ENCODE data around the gene LAMA5.

The LAMA5 gene

DNA sequence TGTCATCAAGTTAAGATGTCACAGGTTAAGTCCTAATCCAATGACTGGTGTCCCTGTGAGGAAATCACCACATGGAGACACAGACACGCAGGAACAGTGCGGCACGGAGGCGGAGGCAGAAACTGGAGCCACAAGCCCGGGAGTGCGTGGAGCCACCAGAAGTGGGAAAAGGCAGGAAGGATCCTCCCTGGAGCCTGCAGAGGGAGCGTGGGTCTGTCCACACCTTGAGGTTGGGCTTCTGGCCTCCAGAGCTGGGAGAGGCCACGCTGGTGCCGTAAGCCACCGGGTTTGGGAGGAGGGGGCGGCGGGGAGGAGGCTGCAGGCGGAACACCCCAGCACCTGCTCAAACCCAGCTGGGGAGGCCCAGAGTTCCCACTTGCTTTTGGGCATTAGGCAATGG lies 36.2 kb upstream of the LAMA5 start:
- TF ChIP-seq TAF1 (IDR thresholded peaks at IDR 0.05; ENCODE audit: borderline replicate concordance, insufficient read depth, low read length) = no peak
- TF ChIP-seq SIN3A (IDR thresholded peaks at IDR 0.05; ENCODE audit: borderline replicate concordance, insufficient read depth, low read length) = no peak
- TF ChIP-seq, protein P1, sequence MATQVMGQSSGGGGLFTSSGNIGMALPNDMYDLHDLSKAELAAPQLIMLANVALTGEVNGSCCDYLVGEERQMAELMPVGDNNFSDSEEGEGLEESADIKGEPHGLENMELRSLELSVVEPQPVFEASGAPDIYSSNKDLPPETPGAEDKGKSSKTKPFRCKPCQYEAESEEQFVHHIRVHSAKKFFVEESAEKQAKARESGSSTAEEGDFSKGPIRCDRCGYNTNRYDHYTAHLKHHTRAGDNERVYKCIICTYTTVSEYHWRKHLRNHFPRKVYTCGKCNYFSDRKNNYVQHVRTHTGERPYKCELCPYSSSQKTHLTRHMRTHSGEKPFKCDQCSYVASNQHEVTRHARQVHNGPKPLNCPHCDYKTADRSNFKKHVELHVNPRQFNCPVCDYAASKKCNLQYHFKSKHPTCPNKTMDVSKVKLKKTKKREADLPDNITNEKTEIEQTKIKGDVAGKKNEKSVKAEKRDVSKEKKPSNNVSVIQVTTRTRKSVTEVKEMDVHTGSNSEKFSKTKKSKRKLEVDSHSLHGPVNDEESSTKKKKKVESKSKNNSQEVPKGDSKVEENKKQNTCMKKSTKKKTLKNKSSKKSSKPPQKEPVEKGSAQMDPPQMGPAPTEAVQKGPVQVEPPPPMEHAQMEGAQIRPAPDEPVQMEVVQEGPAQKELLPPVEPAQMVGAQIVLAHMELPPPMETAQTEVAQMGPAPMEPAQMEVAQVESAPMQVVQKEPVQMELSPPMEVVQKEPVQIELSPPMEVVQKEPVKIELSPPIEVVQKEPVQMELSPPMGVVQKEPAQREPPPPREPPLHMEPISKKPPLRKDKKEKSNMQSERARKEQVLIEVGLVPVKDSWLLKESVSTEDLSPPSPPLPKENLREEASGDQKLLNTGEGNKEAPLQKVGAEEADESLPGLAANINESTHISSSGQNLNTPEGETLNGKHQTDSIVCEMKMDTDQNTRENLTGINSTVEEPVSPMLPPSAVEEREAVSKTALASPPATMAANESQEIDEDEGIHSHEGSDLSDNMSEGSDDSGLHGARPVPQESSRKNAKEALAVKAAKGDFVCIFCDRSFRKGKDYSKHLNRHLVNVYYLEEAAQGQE (IDR thresholded peaks at IDR 0.05; ENCODE audit: insufficient read depth in 1 of 2, low read depth in 2 of 2, low read length in 2 of 2) = no peak
- no peak for TF ChIP-seq POLR2AphosphoS5 (IDR thresholded peaks at IDR 0.05; ENCODE audit: low read depth, low read length)
- TF ChIP-seq FOXP2 (optimal IDR thresholded peaks at IDR 0.05; ENCODE audit: borderline replicate concordance, extremely low read depth, extremely low read length, insufficient read depth) = no peak

DNA sequence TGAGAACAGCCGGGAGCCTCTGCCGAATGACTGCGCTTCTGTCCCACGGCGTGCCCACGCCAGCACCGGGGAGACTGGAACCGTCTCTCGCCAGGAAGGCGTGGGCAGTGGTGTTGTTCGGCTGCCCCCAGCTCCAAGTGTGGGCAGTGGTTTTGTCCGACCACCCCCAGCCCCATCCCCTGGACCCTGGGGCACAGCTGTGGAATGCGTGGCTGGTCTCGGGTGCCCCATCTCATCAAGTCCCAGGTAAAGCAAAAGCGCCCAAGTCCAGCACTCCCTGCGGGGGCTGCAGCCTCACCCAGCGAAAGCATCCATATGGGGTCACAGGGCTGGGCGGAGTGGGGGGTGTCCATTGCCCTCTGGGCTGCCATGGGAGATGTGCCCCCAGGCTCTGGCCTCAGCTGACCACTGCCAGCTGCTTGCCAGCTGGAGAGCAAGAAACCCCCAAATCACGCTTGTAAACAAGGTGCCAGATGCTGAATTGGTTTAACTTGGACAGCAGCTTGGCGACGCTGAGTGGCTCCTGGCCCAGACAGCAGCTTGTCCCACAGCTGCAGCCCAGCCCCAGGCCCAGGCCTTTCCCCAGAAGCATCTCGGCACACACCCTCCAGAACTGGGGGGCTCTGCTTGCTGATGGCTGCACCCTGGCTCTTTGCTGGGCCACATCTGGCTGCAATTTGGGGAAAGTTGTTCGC lies 35.5 kb upstream of the LAMA5 start:
- TF ChIP-seq POLR2AphosphoS5 (IDR thresholded peaks at IDR 0.05; ENCODE audit: low read depth, low read length) = no peak
- no peak for TF ChIP-seq SIN3A (IDR thresholded peaks at IDR 0.05; ENCODE audit: borderline replicate concordance, insufficient read depth, low read length)
- no peak for TF ChIP-seq TAF1 (IDR thresholded peaks at IDR 0.05; ENCODE audit: borderline replicate concordance, insufficient read depth, low read length)
- TF ChIP-seq, protein P1 (IDR thresholded peaks at IDR 0.05; ENCODE audit: insufficient read depth in 1 of 2, low read depth in 2 of 2, low read length in 2 of 2) = no peak
- no peak for TF ChIP-seq FOXP2 (optimal IDR thresholded peaks at IDR 0.05; ENCODE audit: borderline replicate concordance, extremely low read depth, extremely low read length, insufficient read depth)

DNA sequence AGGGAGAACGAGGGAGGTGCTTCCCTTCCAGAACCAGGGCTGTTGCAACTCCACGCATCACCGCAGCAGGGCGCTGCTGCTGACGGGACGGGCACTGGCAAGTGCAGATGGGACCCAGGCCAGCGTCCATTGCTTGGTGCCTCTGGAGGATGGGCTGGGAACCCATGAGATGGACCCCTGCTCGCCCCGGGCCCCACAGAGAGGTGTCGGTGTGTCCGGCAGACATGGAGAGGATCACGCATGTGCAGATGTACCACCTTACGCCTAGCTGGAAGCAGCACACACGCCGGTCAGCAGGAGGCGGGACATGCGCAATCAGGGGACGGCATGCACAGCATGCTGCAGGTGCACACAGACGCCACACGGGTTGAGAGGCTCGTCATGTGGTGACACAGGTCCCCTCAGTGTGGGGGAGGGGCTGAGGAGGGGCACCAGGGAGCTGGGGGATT lies 34.2 kb upstream of the LAMA5 start:
- TF ChIP-seq SIN3A (IDR thresholded peaks at IDR 0.05; ENCODE audit: borderline replicate concordance, insufficient read depth, low read length) = no peak
- TF ChIP-seq, protein P1 (IDR thresholded peaks at IDR 0.05; ENCODE audit: insufficient read depth in 1 of 2, low read depth in 2 of 2, low read length in 2 of 2) = no peak
- TF ChIP-seq POLR2AphosphoS5 (IDR thresholded peaks at IDR 0.05; ENCODE audit: low read depth, low read length) = no peak
- no peak for TF ChIP-seq TAF1 (IDR thresholded peaks at IDR 0.05; ENCODE audit: borderline replicate concordance, insufficient read depth, low read length)
- no peak for TF ChIP-seq FOXP2 (optimal IDR thresholded peaks at IDR 0.05; ENCODE audit: borderline replicate concordance, extremely low read depth, extremely low read length, insufficient read depth)

- TF ChIP-seq TAF1 (IDR thresholded peaks at IDR 0.05; ENCODE audit: borderline replicate concordance, insufficient read depth, low read length) = no peak
- no peak for TF ChIP-seq SIN3A (IDR thresholded peaks at IDR 0.05; ENCODE audit: borderline replicate concordance, insufficient read depth, low read length)
- TF ChIP-seq FOXP2 (optimal IDR thresholded peaks at IDR 0.05; ENCODE audit: borderline replicate concordance, extremely low read depth, extremely low read length, insufficient read depth) = no peak
- TF ChIP-seq POLR2AphosphoS5 (IDR thresholded peaks at IDR 0.05; ENCODE audit: low read depth, low read length) = no peak
- TF ChIP-seq, protein P1 (IDR thresholded peaks at IDR 0.05; ENCODE audit: insufficient read depth in 1 of 2, low read depth in 2 of 2, low read length in 2 of 2) = no peak
Observed at GRCh38 chr20:62400541-62400940, 33.4 kb upstream of the LAMA5 start.

All from PFSK-1 (cell line).